ENCODE measurements around the gene COPS2. TPM values are rescaled to one million over a fixed set of nuclear protein-coding genes. Genes with fewer than 3 reads are reported as not detected.

The COPS2 gene
- total and polyA plus RNA-seq, 9 of the 15 experiments (the other 6 are each of a cell fraction or from before 2014, with no cell fraction given): 66.4 to 154 (median 117) TPM

GRCh38 chr15:49155110-49155833 is at the start of gene COPS2 (continued):
- TF ChIP-seq HNRNPH1 (optimal IDR thresholded peaks at IDR 0.05; ENCODE audit: low read depth, low read length): no peak
- no peak for TF ChIP-seq ZNF124 (CRISPR knock-in tag; IDR thresholded peaks at IDR 0.05)
- no peak for TF ChIP-seq NR1H2 (CRISPR knock-in tag; IDR thresholded peaks at IDR 0.05)
- peak; percentile 93 for TF ChIP-seq PHF20 (IDR thresholded peaks at IDR 0.05; ENCODE audit: partially characterized antibody)
- peak; percentile 65; the same call in 1 of the 2 replicates for TF ChIP-seq TARDBP (IDR thresholded peaks at IDR 0.05)
- TF ChIP-seq ZNF239 (CRISPR knock-in tag; IDR thresholded peaks at IDR 0.05): no peak
- no peak for TF ChIP-seq ZKSCAN3 (CRISPR knock-in tag; IDR thresholded peaks at IDR 0.05)
- TF ChIP-seq, protein P1, sequence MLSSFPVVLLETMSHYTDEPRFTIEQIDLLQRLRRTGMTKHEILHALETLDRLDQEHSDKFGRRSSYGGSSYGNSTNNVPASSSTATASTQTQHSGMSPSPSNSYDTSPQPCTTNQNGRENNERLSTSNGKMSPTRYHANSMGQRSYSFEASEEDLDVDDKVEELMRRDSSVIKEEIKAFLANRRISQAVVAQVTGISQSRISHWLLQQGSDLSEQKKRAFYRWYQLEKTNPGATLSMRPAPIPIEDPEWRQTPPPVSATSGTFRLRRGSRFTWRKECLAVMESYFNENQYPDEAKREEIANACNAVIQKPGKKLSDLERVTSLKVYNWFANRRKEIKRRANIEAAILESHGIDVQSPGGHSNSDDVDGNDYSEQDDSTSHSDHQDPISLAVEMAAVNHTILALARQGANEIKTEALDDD (IDR thresholded peaks at IDR 0.05): no peak
- TF ChIP-seq CBX8 (IDR thresholded peaks at IDR 0.05; ENCODE audit: borderline replicate concordance, extremely low read depth, low read depth, low read length, poor library complexity, severe bottlenecking): no peak
- TF ChIP-seq YY1 (IDR thresholded peaks at IDR 0.05; ENCODE audit: borderline replicate concordance in 1 of 3, control insufficient read depth in 1 of 3, extremely low read depth in 1 of 3, insufficient read depth in 3 of 3, insufficient read length in 1 of 3, insufficient replicate concordance in 2 of 3, low read depth in 1 of 3, low read length in 2 of 3): peak; percentile 57 to 92 (median 86)
- TF ChIP-seq SIRT6 (IDR thresholded peaks at IDR 0.05; ENCODE audit: low read depth, low read length): no peak
- no peak for TF ChIP-seq POLR3G (IDR thresholded peaks at IDR 0.05; ENCODE audit: extremely low read depth, insufficient read length, insufficient replicate concordance)
- no peak for TF ChIP-seq ZNF780A (CRISPR knock-in tag; IDR thresholded peaks at IDR 0.05)
- no peak; the same call in 1 of the 2 replicates for TF ChIP-seq TCF7 (IDR thresholded peaks at IDR 0.05; ENCODE audit: borderline replicate concordance)
- no peak for TF ChIP-seq RBM22 (IDR thresholded peaks at IDR 0.05; ENCODE audit: low read depth, low read length, poor library complexity, severe bottlenecking)
- TF ChIP-seq CREM (IDR thresholded peaks at IDR 0.05; ENCODE audit: low read depth): peak; percentile 85
- no peak for TF ChIP-seq MYNN (IDR thresholded peaks at IDR 0.05)
- TF ChIP-seq MYNN (CRISPR knock-in tag; IDR thresholded peaks at IDR 0.05): no peak
- peak; percentile 66; the same call in 1 of the 2 replicates for TF ChIP-seq PML (IDR thresholded peaks at IDR 0.05; ENCODE audit: low read length)
- TF ChIP-seq PYGO2 (tag; IDR thresholded peaks at IDR 0.05): no peak
- TF ChIP-seq TAF7 (tag; IDR thresholded peaks at IDR 0.05): peak; percentile 62; the same call in 1 of the 2 replicates
- TF ChIP-seq CLOCK (CRISPR knock-in tag; IDR thresholded peaks at IDR 0.05; ENCODE audit: borderline replicate concordance): no peak
- TF ChIP-seq CCAR2 (IDR thresholded peaks at IDR 0.05; ENCODE audit: low read depth, low read length): 0 out of 2 replicates have a peak, but pooled peaks have one; percentile 59
- TF ChIP-seq ZNF133 (CRISPR knock-in tag; IDR thresholded peaks at IDR 0.05): no peak
- no peak for TF ChIP-seq POU5F1 (IDR thresholded peaks at IDR 0.05; ENCODE audit: borderline replicate concordance, low read depth, low read length, partially characterized antibody)
- TF ChIP-seq NCOA1 (IDR thresholded peaks at IDR 0.05; ENCODE audit: low read depth): peak; percentile 100
- no peak; the same call in 1 of the 2 replicates for TF ChIP-seq FOXP1 (CRISPR knock-in tag; IDR thresholded peaks at IDR 0.05)
